Ovary (tissue), 3 donors: ENCODE measurements around the gene SNTB2.

Source experiments
- EP300 ChIP-seq: sonication (generic); formaldehyde crosslinking; IDR thresholded peaks from one replicate; pipeline ENCODE4 v1.6.1; 2017; ENCODE audit warnings: antibody characterized with exemption
- POLR2A ChIP-seq: fragments of 450-650 bp; IDR thresholded peaks from one replicate; pipeline ENCODE4 v1.6.1; 2017; ENCODE audit warnings: antibody characterized with exemption, mild to moderate bottlenecking, moderate library complexity
- TF ChIP-seq, protein P1 (sequence below), 3 donors: fragments of 450-650 bp in 2 of 3; fragments of 200-600 bp in 1 of 3; IDR thresholded peaks; one replicate each; pipeline versions ENCODE4 v1.5.1 to v1.8.0; 2016 to 2022; ENCODE audit warnings: antibody characterized with exemption in 3 of 3, mild to moderate bottlenecking in 1 of 3
- donor health status: DM: no; HTN: no; CAD: no.

DNA sequence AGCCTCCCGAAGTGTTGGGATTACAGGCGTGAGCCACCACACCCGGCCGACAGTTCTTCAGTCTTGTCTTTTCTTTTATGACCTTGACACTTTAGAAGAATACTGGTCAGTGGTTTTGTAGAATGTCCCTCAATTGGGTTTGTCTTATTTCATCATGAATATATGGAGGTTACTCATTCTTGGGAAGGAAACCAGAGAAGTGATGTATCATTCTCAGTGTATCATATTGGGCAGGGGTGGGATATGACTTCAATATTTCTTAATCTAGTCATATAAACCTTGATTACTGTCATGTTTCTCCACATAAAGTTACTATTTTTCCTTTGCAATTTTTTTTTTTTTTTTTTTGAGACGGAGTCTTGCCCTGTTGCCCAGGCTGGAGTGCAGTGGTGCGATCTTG lies 36.9 kb downstream of the SNTB2 start:
- TF ChIP-seq, protein P1, sequence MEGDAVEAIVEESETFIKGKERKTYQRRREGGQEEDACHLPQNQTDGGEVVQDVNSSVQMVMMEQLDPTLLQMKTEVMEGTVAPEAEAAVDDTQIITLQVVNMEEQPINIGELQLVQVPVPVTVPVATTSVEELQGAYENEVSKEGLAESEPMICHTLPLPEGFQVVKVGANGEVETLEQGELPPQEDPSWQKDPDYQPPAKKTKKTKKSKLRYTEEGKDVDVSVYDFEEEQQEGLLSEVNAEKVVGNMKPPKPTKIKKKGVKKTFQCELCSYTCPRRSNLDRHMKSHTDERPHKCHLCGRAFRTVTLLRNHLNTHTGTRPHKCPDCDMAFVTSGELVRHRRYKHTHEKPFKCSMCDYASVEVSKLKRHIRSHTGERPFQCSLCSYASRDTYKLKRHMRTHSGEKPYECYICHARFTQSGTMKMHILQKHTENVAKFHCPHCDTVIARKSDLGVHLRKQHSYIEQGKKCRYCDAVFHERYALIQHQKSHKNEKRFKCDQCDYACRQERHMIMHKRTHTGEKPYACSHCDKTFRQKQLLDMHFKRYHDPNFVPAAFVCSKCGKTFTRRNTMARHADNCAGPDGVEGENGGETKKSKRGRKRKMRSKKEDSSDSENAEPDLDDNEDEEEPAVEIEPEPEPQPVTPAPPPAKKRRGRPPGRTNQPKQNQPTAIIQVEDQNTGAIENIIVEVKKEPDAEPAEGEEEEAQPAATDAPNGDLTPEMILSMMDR (IDR thresholded peaks at IDR 0.05) = no peak
- TF ChIP-seq EP300 = no peak
- TF ChIP-seq POLR2A = no peak
